Panc1 (cell line): ENCODE results near the gene TGFB1I1. TPM values are rescaled to one million over a fixed set of nuclear protein-coding genes. Genes with fewer than 3 reads are reported as not detected.

Source experiments
- ATAC-seq: fragments of 200-7000 bp; cut with Tn5 transposase; 2 replicates; pipeline ENCODE4 v1.9.1; 2020; ENCODE audit warnings: mild to moderate bottlenecking, moderate library complexity
- BruUV-seq: library from RNA; stranded (reverse); fragments of 400-500 nt; replicated peaks from 2 replicates; lab custom pipeline; 2021; lab: Mats Ljungman, UMichigan
- CTCF ChIA-PET: fragments of 300-600 bp; sonication (Branson Sonifier 250); formaldehyde crosslinking; loops from one replicate; lab custom pipeline; 2022; ENCODE audit warnings: antibody characterized with exemption; lab: Charles Lee
- POLR2A ChIA-PET: fragments of 300-600 bp; sonication (Branson Sonifier 250); formaldehyde crosslinking; loops from one replicate; lab custom pipeline; 2022; ENCODE audit warnings: antibody characterized with exemption; lab: Charles Lee
- DNase-seq: peaks from one replicate; pipeline ENCODE4 v3.0.0-alpha.2; 2010; ENCODE audit warnings: low read depth, low spot score
- H3K27ac ChIP-seq: 2 replicates; pipeline ENCODE4 v1.5.1; 2011; ENCODE audit warnings: mild to moderate bottlenecking, low read length, inconsistent platforms
- H3K27me3 ChIP-seq: fragments of 200-500 bp; sonication (Bioruptor generic); 2 replicates; pipeline ENCODE4 v1.6.0; 2014; ENCODE audit warnings: low read length, inconsistent platforms; ENCODE audit not compliant: control insufficient read depth, insufficient read depth
- H3K36me3 ChIP-seq: fragments of 200-500 bp; sonication (Bioruptor generic); 2 replicates; pipeline ENCODE4 v1.5.1; 2014; ENCODE audit warnings: inconsistent platforms, mild to moderate bottlenecking, low read length, moderate library complexity; ENCODE audit not compliant: control insufficient read depth, insufficient read depth
- H3K4me1 ChIP-seq: 2 replicates; pipeline ENCODE4 v1.5.1; 2011; ENCODE audit warnings: inconsistent platforms, mild to moderate bottlenecking, low read length, moderate library complexity; ENCODE audit not compliant: control insufficient read depth, insufficient read depth
- H3K4me3 ChIP-seq, 2 experiments: 2 replicates each; pipeline ENCODE4 v1.5.1; 2011 to 2012; ENCODE audit warnings: low read depth in 2 of 2, low read length in 2 of 2, mild to moderate bottlenecking in 2 of 2, inconsistent platforms in 1 of 2, moderate library complexity in 1 of 2
- H3K9me3 ChIP-seq: fragments of 200-500 bp; sonication (Bioruptor generic); 2 replicates; pipeline ENCODE4 v1.5.1; 2014; ENCODE audit warnings: low read depth, mild to moderate bottlenecking, inconsistent platforms, low read length, moderate library complexity; ENCODE audit not compliant: control insufficient read depth, insufficient read depth
- POLR2AphosphoS5 ChIP-seq: IDR thresholded peaks from 2 replicates; pipeline ENCODE4 v1.6.1; 2012; ENCODE audit warnings: mild to moderate bottlenecking, low read depth, low read length, moderate library complexity
- REST ChIP-seq, 2 experiments: IDR thresholded peaks; 2 replicates each; pipeline ENCODE4 v1.6.1; 2011 to 2012; ENCODE audit warnings: low read depth in 2 of 2, control low read depth in 1 of 2, low read length in 1 of 2, mild to moderate bottlenecking in 1 of 2, moderate library complexity in 1 of 2; ENCODE audit not compliant: insufficient read depth in 1 of 2
- SIN3A ChIP-seq: IDR thresholded peaks from 2 replicates; pipeline ENCODE4 v1.6.1; 2012; ENCODE audit warnings: low read depth, mild to moderate bottlenecking, low read length, moderate library complexity, borderline replicate concordance; ENCODE audit not compliant: insufficient read depth
- TCF7L2 ChIP-seq: IDR thresholded peaks from 2 replicates; pipeline ENCODE4 v1.6.1; 2011; ENCODE audit warnings: mild to moderate bottlenecking, low read depth, low read length, inconsistent platforms
- in situ Hi-C: cut with HindIII; loops from 2 replicates; pipeline ENCODE4 v1.10.0; 2016; ENCODE audit warnings: low sequenced_read_pairs, low pct_unique_long_range_greater_than_20kb
- intact Hi-C: fragments of 100-400 bp; cut with micrococcal nuclease; formaldehyde crosslinking; loops from one replicate; pipeline ENCODE4 v1.10.0; 2022; ENCODE audit not compliant: unreplicated experiment
- total RNA-seq: library from RNA; stranded (reverse); gene quantifications from one replicate; pipeline ENCODE4 v1.2.1, GENCODE V29; 2021; ENCODE audit not compliant: unreplicated experiment
- TF ChIP-seq, protein P1 (sequence below): fragments of 450-650 bp; IDR thresholded peaks from 2 replicates; pipeline ENCODE4 v1.5.1; 2017; ENCODE audit warnings: mild to moderate bottlenecking

Gene TGFB1I1
- total RNA-seq, 1 experiment from 2014 or later = 32.5 TPM

DNA sequence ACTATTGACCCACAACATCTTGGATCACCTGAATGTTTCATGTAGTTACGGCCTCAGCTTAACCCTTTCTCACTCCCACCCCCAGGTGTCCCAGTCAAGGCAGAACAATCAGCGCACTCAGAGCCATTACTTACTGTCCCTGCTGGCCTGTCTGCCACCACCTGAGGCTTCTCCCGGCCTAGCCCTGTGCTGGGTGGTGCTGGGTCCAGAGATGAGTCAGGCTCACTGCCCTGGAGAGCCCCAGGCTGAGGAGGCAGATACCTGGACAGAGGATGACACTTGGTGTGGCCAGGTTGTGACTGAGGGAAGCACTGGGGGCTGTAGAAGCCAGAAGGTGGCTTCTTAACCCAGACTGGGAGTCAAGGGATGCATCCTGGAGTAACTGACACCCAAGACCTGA is 7.0 kb downstream of the TGFB1I1 start:
- in situ Hi-C loops = no loop called here
- POLR2A ChIA-PET = interaction anchor here (0.6 kb wide), 1 partner anchor 301 kb away, joined by 4 read pairs; no protein-coding TSS in a partner anchor

DNA sequence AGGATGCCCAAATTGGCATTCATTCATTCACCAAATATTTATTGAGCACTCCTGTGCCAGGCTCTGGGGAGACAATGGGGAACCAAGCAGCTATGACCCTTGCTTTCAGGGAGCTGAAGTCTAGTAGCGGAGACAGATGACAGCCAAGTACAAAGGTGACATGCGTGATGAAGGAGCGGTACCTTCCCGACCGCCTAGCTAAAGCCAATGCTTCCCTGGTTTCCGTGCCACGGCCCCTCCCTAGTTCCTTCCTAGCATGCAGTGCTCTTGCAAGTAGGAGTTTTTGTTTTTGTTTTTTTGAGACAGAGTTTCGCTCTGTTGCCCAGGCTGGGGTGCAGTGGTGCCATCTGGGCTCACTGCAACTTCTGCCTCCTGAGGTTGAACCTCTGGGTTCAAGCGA is 7.8 kb downstream of the TGFB1I1 start:
- ChIA-PET CTCF (no interaction called here), POLR2A (no interaction called here)
- no peak overlapping the region for H3K4me3 ChIP-seq
- no peaks in the 10 kb centered on the region for H3K27me3 ChIP-seq
- no peaks in the 10 kb centered on the region for H3K9me3 ChIP-seq
- in situ Hi-C loops = no loop called here
- peaks cover 4% of the 10 kb centered on the region; the same call in 1 of the 2 replicates for H3K4me1 ChIP-seq
- no peaks in the 10 kb centered on the region for H3K36me3 ChIP-seq
- intact Hi-C loops = loop anchor here (5.0 to 10.0 kb wide), 2 partner anchors 48 to 195 kb away; partner anchors contain the start of gene AHSP
- DNase-seq = no peak
- BruUV-seq = no TSS peak
- ATAC-seq = no peak
- no peak overlapping the region for H3K27ac ChIP-seq
- TF ChIP-seq REST (IDR thresholded peaks at IDR 0.05; ENCODE audit: insufficient read depth in 1 of 2, low read depth in 2 of 2, low read length in 1 of 2) = no peak
- TF ChIP-seq TCF7L2 = no peak
- TF ChIP-seq, protein P1, sequence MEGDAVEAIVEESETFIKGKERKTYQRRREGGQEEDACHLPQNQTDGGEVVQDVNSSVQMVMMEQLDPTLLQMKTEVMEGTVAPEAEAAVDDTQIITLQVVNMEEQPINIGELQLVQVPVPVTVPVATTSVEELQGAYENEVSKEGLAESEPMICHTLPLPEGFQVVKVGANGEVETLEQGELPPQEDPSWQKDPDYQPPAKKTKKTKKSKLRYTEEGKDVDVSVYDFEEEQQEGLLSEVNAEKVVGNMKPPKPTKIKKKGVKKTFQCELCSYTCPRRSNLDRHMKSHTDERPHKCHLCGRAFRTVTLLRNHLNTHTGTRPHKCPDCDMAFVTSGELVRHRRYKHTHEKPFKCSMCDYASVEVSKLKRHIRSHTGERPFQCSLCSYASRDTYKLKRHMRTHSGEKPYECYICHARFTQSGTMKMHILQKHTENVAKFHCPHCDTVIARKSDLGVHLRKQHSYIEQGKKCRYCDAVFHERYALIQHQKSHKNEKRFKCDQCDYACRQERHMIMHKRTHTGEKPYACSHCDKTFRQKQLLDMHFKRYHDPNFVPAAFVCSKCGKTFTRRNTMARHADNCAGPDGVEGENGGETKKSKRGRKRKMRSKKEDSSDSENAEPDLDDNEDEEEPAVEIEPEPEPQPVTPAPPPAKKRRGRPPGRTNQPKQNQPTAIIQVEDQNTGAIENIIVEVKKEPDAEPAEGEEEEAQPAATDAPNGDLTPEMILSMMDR = no peak
- no peak for TF ChIP-seq SIN3A

More for the DNA sequence above, 7.0 kb downstream of the TGFB1I1 start:
- intact Hi-C loops = loop anchor here (5.0 kb wide), 1 partner anchor 48 kb away; the partner anchor contains the start of gene AHSP
- peaks cover 3% of the 10 kb centered on the region; the same call in 1 of the 2 replicates for H3K36me3 ChIP-seq
- H3K9me3 ChIP-seq = no peaks in the 10 kb centered on the region
- BruUV-seq = no TSS peak
- H3K4me1 ChIP-seq = peaks cover 4% of the 10 kb centered on the region; the same call in 1 of the 2 replicates
- no peak for ATAC-seq
- H3K27me3 ChIP-seq = no peaks in the 10 kb centered on the region
- CTCF ChIA-PET = interaction anchor here (0.7 kb wide), 1 partner anchor 197 kb away, joined by 6 read pairs; no protein-coding TSS in a partner anchor
- TF ChIP-seq POLR2AphosphoS5 (no peak), REST (IDR thresholded peaks at IDR 0.05; ENCODE audit: insufficient read depth in 1 of 2, low read depth in 2 of 2, low read length in 1 of 2) (no peak), TCF7L2 (no peak), SIN3A (no peak)
- TF ChIP-seq, protein P1 = no peak
- H3K4me3 ChIP-seq = no peak overlapping the region
- H3K27ac ChIP-seq = no peak overlapping the region
- DNase-seq = no peak
